Aorta (tissue), 5 donors: ENCODE data around the gene H19. TPM values are rescaled to one million over a fixed set of nuclear protein-coding genes. Genes with fewer than 3 reads are reported as not detected.

ENCODE experiments used
- ATAC-seq: fragments of 200-7000 bp; cut with Tn5 transposase; one replicate; pipeline ENCODE4 v1.9.1; 2022; ENCODE audit warnings: moderate library complexity; ENCODE audit not compliant: low FRiP score
- DNase-seq, 2 donors: peaks; one replicate each; pipeline ENCODE4 v3.0.0-alpha.2; 2020
- H3K27ac ChIP-seq, 2 donors: one replicate each; pipeline ENCODE4 v1.5.1; 2013; ENCODE audit warnings: low read length in 2 of 2, mild to moderate bottlenecking in 2 of 2, moderate library complexity in 2 of 2, control low read depth in 1 of 2, inconsistent platforms in 1 of 2, low read depth in 1 of 2
- H3K27me3 ChIP-seq, 2 donors: one replicate each; pipeline ENCODE4 v1.6.1; 2013; ENCODE audit warnings: control low read depth in 1 of 2, low read length in 1 of 2, mild to moderate bottlenecking in 1 of 2, moderate library complexity in 1 of 2; ENCODE audit not compliant: insufficient read depth in 2 of 2, control insufficient read depth in 1 of 2
- H3K36me3 ChIP-seq, 2 donors: one replicate each; pipeline ENCODE4 v1.6.1; 2013; ENCODE audit warnings: control low read depth in 1 of 2, low read length in 1 of 2, mild to moderate bottlenecking in 1 of 2; ENCODE audit not compliant: insufficient read depth in 2 of 2, control insufficient read depth in 1 of 2
- H3K4me1 ChIP-seq, 2 donors: one replicate each; pipeline ENCODE4 v1.6.1; 2013; ENCODE audit warnings: low read length in 2 of 2, control low read depth in 1 of 2, mild to moderate bottlenecking in 1 of 2, moderate library complexity in 1 of 2; ENCODE audit not compliant: insufficient read depth in 2 of 2, control insufficient read depth in 1 of 2
- H3K4me3 ChIP-seq, 2 donors: one replicate each; pipeline ENCODE4 v1.5.1; 2013; ENCODE audit warnings: low read length in 2 of 2, control low read depth in 1 of 2, mild to moderate bottlenecking in 1 of 2
- H3K9me3 ChIP-seq: one replicate; pipeline ENCODE4 v1.6.1; 2013; ENCODE audit warnings: mild to moderate bottlenecking, low read length; ENCODE audit not compliant: control insufficient read depth
- WGBS, 2 donors: extraction: QIAGEN DNeasy Blood & Tissue Kit; methylation state at CpG; one replicate each; pipeline ENCODE4 v1.1.7; 2013; 5-methylcytosine and 5-hydroxymethylcytosine counted together
- intact Hi-C, 2 donors: fragments of 100-400 bp; cut with DNase I; formaldehyde crosslinking; loops; one replicate each; pipeline versions ENCODE4 v1.14.2 to v1.15.0; 2022
- polyA plus RNA-seq, 2 donors: library from polyadenylated mRNA; stranded (reverse); fragments of 200-250 nt; gene quantifications; one replicate each; pipeline ENCODE4 v1.2.3, GENCODE V29; 2013
- total RNA-seq, 2 donors: library from RNA; stranded (reverse); fragmentation: NEBNext Ultra II Directional; extraction: Animal tissue kit (Norgen Biotek cat#: 25700); gene quantifications; one replicate each; pipeline ENCODE4 v1.2.1, GENCODE V29; 2021
- donor health status: healthy with polysubstance abuse.
- donor health status: Bipolar disorder and iron deficiency.
- donor health status: DM: no; HTN: no; CAD: no.
- donor health status: DM: no; HTN: no; CAD: no.
- donor health status: DM: yes; HTN: yes; CAD: no.

H19 gene
- total and polyA plus RNA-seq, 4 donors = 4.5 to 1,787 (median 168) TPM

DNA sequence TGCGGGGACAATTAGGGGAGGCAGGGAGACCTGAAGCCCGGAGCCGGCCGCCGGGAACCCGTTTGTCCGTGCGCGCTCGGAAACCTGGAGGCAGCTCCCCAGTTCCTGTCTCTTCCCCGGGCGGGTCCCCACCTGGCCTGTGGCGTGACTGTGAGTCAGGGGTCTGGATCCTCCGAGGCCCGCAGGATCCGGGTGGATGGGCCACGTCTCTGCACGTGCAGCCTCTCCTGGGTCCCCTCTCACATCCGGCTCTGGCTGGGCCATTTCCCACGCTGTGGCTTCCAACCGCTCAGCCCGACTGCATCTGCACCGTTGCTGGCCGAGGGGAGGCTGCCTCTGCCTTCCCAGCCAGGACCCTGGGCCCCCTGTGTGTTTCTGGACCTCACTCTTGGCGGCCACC, 14.8 kb upstream of the H19 start:
- Histone ChIP-seq H3K4me3 (no peak overlapping the region), H3K9me3 (no peaks in the 10 kb centered on the region), H3K36me3 (no peaks in the 10 kb centered on the region), H3K27me3 (no peaks in the 10 kb centered on the region), H3K4me1 (no peaks in the 10 kb centered on the region), H3K27ac (no peak overlapping the region)
- ATAC-seq (no peak), DNase-seq (no peak)
- intact Hi-C loops = no loop called here
- no CpG with 5 or more reads among the region's 25 CpGs for WGBS, 2 donors

DNA sequence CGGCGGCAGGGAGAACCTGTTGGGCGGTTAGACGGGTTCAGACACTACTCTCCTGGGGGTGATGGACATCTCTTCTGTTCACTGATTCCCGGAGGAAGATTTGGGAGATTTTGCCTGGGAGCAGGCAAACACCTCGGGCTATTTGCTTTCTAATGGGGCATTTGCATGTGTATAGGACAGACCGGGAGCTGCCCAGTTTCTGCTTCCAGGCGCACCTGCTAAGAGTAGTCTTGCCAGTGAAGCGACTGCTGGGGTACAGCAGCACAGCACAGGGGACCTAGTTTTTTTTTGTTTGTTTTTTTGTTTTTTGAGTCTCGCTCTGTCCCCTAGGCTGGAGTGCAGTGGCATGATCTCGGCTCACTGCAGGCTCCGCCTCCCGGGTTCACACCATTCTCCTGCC, 6.8 kb upstream of the H19 start:
- ATAC-seq = no peak
- H3K27ac ChIP-seq = no peak overlapping the region
- H3K4me3 ChIP-seq = no peak overlapping the region
- DNase-seq = no peak
- no CpG with 5 or more reads among the region's 13 CpGs for WGBS, 2 donors
- H3K4me1 ChIP-seq = no peaks in the 10 kb centered on the region
- no peaks in the 10 kb centered on the region for H3K27me3 ChIP-seq
- no peaks in the 10 kb centered on the region for H3K36me3 ChIP-seq
- H3K9me3 ChIP-seq = no peaks in the 10 kb centered on the region
- intact Hi-C loops = no loop called here

DNA sequence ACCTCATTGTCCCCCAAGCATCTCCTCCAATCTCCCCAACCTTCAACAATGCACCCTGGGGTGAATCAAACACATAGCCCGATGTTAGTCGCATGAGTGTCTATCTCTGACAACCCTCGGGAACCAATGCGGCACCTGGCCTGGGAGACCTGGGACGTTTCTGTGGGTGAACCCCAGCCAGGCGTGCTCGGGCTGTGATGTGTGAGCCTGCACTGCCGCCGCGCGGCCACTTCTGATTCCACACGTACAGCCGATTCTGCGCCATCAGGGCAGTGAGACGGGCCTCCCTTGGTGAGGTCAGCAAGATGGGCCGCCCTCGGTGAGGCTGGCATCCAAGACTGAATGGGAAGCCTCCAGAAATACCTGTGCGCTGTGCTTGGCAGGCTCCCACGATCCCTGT, 5.2 kb upstream of the H19 start:
- H3K9me3 ChIP-seq = no peaks in the 10 kb centered on the region
- DNase-seq = no peak
- WGBS, 2 donors = no CpG with 5 or more reads among the region's 19 CpGs
- intact Hi-C loops = no loop called here
- no peaks in the 10 kb centered on the region for H3K4me1 ChIP-seq
- H3K36me3 ChIP-seq = no peaks in the 10 kb centered on the region
- H3K4me3 ChIP-seq = no peak overlapping the region
- peak; percentile 60 for ATAC-seq
- H3K27me3 ChIP-seq = no peaks in the 10 kb centered on the region
- H3K27ac ChIP-seq = no peak overlapping the region

DNA sequence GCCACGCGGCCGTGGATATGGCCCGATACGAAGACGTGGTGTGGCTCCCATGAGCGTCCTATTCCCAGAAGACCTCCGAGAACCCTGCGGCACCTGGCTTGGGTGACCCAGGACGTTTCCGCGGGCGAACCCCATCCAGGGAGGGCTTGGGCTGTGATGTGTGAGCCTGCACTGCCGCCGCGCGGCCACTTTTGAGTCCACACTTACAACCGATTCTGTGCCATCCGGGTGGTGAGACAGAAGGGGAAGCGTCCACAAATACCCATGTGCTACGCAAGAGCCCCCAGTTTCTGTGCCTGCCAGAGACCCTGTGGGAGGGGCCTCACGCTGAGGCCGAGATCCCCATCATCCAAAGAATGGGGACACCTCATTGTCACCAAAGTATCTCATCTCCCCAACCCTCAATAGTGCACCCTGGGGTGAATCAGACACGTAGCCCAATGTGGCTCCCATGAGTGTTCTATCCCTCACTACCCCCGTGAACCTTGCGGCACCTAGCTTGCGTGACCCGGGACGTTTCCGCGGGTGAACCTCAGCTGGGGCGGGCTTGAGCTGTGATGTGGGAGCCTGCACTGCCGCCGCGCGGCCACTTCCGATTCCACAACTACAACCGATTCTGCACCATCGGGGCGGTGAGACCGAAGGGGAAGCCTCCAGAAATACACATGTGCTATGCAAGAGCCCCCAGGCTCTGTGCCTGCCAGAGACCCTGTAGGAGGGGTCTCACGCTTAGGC, 4.6 kb upstream of the H19 start:
- intact Hi-C loops = no loop called here
- WGBS, 2 donors = no CpG with 5 or more reads among the region's 42 CpGs
- DNase-seq = no peak
- ATAC-seq = no peak
- no peaks in the 10 kb centered on the region for H3K4me1 ChIP-seq
- no peak overlapping the region for H3K4me3 ChIP-seq
- H3K9me3 ChIP-seq = no peaks in the 10 kb centered on the region
- H3K27me3 ChIP-seq = no peaks in the 10 kb centered on the region
- H3K27ac ChIP-seq = no peak overlapping the region
- H3K36me3 ChIP-seq = no peaks in the 10 kb centered on the region

DNA sequence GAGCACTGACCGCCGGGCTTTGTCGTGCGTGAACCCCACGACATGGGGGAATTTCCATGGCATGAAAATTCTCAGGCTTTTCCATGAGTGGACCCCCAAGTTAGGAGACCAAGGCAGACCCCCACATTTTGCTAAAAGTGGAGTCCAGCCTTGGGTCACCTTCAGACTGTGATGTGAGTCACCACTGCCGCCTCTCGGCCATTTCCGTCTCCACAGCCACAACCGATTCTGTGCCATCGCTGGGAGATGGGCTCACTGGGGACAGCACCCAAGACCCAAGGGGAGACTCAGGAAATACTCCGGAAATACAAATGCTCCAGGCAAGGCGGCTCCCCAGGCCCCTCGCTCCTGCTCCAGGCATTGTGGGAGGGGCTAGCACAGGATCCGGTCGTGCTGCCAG, 1.2 kb upstream of the H19 start:
- no CpG with 5 or more reads among the region's 15 CpGs for WGBS, 2 donors
- Histone ChIP-seq H3K9me3 (no peaks in the 10 kb centered on the region), H3K27ac (no peak overlapping the region), H3K4me3 (no peak overlapping the region), H3K36me3 (no peaks in the 10 kb centered on the region), H3K27me3 (no peaks in the 10 kb centered on the region), H3K4me1 (no peaks in the 10 kb centered on the region)
- intact Hi-C loops = no loop called here
- no peak for DNase-seq
- no peak for ATAC-seq

DNA sequence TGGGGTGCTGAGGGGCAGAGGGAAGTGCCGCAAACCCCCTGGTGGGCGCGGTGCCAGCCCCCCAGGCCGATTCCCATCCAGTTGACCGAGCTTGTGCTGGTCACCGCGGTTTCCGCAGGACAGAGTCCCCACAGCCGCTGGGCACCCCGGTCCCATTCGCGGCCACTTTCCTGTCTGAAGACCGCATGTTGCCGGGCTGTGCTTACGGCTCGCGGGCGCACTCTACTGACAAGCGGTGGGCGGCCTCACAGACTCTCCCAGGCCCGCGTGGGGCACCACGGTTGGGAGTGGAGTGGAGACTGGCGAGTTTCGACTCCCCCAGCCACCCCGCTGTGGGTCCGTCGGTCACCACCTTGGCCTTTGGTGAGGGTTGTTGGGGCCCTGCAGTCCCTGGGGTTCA, 648 bp upstream of the H19 start:
- H3K27ac ChIP-seq = no peak overlapping the region
- no CpG with 5 or more reads among the region's 28 CpGs for WGBS, 2 donors
- no peak overlapping the region for H3K4me3 ChIP-seq
- intact Hi-C loops = no loop called here
- H3K27me3 ChIP-seq = no peaks in the 10 kb centered on the region
- no peaks in the 10 kb centered on the region for H3K36me3 ChIP-seq
- H3K9me3 ChIP-seq = no peaks in the 10 kb centered on the region
- no peaks in the 10 kb centered on the region for H3K4me1 ChIP-seq
- peak; percentile 61 for ATAC-seq
- no peak for DNase-seq

DNA sequence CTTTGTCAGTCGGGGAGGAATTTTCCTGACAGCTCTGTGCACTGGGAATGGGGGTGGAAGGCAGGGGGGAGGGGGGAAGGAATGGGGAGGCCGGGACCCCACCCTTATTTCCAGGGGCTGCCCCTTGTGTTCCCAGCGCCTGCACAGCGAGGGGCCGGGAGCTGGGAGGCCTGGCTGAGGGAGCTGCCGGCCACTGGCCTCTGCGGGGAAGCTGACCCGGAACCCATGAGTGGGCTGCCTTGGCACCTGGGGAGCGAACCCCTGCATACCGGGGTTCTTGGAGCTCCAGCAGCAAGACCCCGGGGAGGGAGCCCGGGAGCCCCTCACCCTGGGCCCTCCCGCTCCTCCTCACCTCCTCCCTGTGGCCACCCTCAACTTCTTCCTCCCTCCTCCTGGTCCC, 3.5 kb downstream of the H19 start:
- H3K36me3 ChIP-seq = no peaks in the 10 kb centered on the region
- H3K4me1 ChIP-seq = no peaks in the 10 kb centered on the region
- WGBS, 2 donors = 77% methylated on average over 12 of the region's 13 CpGs; no CpG with 5 or more reads in 1 of the 2 donors
- H3K27me3 ChIP-seq = no peaks in the 10 kb centered on the region
- DNase-seq (peak; percentile 13 to 47), ATAC-seq (no peak)
- no peaks in the 10 kb centered on the region for H3K9me3 ChIP-seq
- no peak overlapping the region for H3K27ac ChIP-seq
- intact Hi-C loops = no loop called here
- no peak overlapping the region for H3K4me3 ChIP-seq

DNA sequence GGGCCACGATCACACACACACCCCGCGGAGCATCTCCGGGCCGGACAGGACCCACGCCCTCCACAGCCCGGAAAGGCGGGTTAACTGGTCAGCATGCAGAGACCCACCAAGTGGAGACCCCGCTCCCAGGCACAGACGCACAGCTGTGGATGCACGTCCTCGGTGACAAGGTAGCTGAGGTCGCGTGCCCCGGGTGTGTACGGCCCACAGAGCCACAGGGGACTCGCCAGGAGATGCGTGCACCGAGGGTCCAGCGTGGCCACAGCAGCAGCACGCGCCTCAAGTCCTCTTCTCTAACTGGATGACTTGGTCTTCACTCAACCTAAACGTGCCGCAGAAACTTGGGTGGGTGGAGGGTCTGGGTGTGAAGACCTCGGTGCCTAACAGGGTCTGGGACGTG, 5.5 kb downstream of the H19 start:
- H3K4me3 ChIP-seq = no peak overlapping the region
- DNase-seq = peak; percentile 25 to 35
- no peaks in the 10 kb centered on the region for H3K9me3 ChIP-seq
- 94% methylated on average over 16 of the region's 26 CpGs; no CpG with 5 or more reads in 1 of the 2 donors for WGBS, 2 donors
- H3K36me3 ChIP-seq = no peaks in the 10 kb centered on the region
- no peaks in the 10 kb centered on the region for H3K27me3 ChIP-seq
- no peak for ATAC-seq
- intact Hi-C loops = no loop called here
- H3K4me1 ChIP-seq = no peaks in the 10 kb centered on the region
- no peak overlapping the region for H3K27ac ChIP-seq

DNA sequence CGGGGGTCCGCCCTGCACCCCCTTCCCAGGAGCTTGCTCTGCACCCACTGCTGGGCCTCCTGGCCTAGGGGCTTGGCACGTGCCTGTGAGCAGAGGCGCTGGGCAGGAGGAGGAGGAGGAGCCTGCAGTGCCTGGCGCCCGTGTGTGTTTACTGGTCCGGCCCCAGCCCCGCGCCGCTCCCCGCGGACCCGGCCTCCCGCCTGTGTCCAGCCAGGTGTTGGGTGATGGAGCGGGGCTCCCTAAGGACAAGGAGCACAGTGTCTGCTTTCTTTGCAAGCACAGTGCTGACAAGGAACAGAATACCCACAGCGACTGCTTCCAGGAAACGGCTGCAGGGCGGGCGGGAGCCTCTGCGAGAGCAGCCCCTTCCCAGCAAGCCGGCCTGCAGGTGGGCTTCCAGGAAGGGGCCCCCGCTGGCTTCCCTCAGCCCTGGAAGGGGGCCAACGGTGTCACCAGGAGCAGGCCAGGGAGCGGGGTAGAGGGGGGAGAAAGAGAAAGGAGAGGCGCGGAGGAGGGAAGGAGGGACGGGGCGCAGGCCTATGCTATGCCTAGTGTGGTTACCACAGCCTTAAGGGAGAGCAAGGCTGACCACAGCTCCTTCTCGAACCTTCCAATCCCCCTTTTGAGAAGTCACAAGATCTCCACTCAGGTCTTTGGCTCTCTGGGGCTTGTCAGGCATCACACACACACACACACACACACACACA, 6.6 kb downstream of the H19 start:
- H3K27ac ChIP-seq = no peak overlapping the region
- no CpG with 5 or more reads among the region's 29 CpGs for WGBS, 2 donors
- H3K9me3 ChIP-seq = no peaks in the 10 kb centered on the region
- intact Hi-C loops = no loop called here
- H3K36me3 ChIP-seq = no peaks in the 10 kb centered on the region
- ATAC-seq (no peak), DNase-seq (no peak)
- no peak overlapping the region for H3K4me3 ChIP-seq
- no peaks in the 10 kb centered on the region for H3K27me3 ChIP-seq
- no peaks in the 10 kb centered on the region for H3K4me1 ChIP-seq
